ENCODE measurements around the gene RNF115.

- TF ChIP-seq, protein P1, sequence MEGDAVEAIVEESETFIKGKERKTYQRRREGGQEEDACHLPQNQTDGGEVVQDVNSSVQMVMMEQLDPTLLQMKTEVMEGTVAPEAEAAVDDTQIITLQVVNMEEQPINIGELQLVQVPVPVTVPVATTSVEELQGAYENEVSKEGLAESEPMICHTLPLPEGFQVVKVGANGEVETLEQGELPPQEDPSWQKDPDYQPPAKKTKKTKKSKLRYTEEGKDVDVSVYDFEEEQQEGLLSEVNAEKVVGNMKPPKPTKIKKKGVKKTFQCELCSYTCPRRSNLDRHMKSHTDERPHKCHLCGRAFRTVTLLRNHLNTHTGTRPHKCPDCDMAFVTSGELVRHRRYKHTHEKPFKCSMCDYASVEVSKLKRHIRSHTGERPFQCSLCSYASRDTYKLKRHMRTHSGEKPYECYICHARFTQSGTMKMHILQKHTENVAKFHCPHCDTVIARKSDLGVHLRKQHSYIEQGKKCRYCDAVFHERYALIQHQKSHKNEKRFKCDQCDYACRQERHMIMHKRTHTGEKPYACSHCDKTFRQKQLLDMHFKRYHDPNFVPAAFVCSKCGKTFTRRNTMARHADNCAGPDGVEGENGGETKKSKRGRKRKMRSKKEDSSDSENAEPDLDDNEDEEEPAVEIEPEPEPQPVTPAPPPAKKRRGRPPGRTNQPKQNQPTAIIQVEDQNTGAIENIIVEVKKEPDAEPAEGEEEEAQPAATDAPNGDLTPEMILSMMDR (conservative IDR thresholded peaks at IDR 0.05 in 1 of 2, IDR thresholded peaks at IDR 0.05 in 1 of 2; ENCODE audit: extremely low read depth in 1 of 2, insufficient read depth in 1 of 2, low read depth in 1 of 2, low read length in 2 of 2), result no peak
- TF ChIP-seq EZH2 (IDR thresholded peaks at IDR 0.05; ENCODE audit: borderline replicate concordance, low read length), result no peak
These were observed 35.1 kb upstream of the RNF115 start, which contains the start of gene PIAS3 for GRCh38 chr1:145858901-145859490.

Measured in mammary epithelial cell (primary cell).